Posterior cingulate gyrus (tissue), 11 donors: ENCODE results near the gene BTBD19.

Source experiments
- DNase-seq, 10 donors: peaks; one replicate each; pipeline versions ENCODE4 v3.0.0 to v3.0.0-alpha.2; 2020 to 2021; ENCODE audit warnings: mixed read lengths in 3 of 10
- intact Hi-C: fragments of 100-400 bp; cut with DNase I; formaldehyde crosslinking; loops from one replicate; pipeline ENCODE4 v1.15.1; 2023

Gene BTBD19

DNA sequence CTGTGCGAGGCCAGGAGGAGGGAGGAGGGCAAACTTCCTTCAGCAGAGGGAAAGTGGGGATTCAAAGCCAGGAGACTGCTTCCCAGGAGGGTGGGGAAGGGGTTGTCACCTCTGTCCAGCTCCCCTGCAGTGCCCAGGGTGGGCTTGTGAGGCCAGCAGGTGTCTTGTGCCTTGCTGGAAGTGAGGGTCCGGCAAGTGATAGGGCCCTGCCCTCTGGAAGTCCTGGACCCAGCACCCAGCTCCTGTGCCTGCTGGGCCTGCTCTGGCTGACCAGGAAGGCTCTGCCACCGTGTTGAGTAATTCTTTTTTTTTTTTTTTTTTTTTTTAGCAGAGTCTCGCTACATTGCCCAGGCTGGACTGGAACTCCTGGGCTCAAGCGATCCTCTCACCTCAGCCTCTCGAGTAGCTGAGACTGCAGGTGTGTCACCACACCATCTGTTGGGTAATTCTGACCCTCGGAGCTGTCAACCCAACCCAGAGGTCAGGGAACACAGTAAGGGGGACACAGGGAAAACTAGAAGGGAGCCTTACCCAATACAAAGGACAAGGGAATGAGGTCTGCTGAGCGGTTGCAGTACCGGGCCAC lies 21.4 kb upstream of the BTBD19 start:
- DNase-seq: peak in 1 of 10 donors; percentile 34
- intact Hi-C loops: no loop called here

DNA sequence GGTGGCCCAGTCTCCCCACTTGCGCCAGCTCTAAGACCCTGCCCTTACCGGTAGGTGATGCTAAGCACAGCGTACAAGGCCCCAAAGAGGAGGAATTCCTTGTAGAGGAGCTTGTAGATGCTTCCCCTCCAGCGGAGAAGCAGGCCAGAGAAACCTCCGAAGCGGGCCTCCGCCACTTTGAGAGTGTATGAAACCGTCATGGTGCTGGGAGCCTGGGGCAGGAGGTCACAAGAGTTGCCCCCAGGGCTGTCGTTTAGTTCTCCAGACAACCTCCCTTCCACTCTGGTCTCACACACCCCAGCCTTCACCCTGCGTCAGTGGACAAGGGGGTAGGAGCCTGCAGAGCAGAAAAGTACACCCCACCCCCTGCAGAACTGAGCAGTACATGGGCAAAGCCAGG lies 20.8 kb upstream of the BTBD19 start:
- peak in 2 of 10 donors; percentile 60 to 68 for DNase-seq
- intact Hi-C loops: no loop called here

- intact Hi-C loops: no loop called here
- peak in 3 of 10 donors; percentile 24 to 45 (median 39) for DNase-seq
These were observed 20.0 kb upstream of the BTBD19 start, which contains the start of gene BEST4 for GRCh38 chr1:44788120-44788860. Gene BEST4, minus strand, starts transcription at chr1:44788170. Its CDS starts 465 bp downstream, at chr1:44787705.

DNA sequence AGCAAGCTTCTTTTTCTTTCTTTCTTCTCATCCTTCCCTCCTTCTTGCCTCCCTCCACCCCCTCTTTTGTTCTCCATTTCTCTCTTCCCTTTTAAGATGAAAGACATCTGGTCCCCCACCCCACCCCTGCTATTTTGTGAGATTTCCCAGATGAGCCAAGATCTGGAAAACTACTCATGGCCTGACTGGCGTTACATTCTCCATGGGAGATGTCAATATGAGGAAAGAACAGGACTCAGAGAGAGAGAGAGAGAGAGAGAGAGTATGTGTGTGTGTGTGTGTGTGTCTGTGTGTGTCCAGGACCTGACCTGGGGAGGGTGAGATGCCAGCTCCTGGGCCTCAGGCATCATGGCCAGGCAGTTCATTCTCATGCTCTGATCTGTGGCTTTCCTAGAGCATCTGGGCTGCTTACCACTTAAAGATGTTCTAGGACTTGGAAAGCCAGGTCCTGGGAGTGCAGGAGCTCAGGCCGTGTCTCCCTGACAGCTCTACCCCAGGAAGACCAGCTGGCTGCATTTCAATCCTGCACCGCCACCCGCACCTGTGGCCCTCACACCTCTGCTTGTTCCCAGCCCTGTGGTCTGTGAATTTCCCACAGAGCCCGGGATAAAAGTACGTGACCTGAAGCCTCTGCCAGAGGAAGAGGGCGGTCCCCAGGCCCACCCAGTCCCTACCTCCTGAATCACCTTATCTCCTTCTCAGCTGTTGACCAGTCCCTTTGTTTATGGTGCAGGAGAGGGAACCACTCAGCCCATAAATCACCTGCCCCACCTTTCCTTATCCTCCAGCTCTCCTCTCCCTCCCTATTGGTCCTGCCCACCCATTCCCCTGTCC lies 17.1 kb upstream of the BTBD19 start:
- intact Hi-C loops: no loop called here
- DNase-seq: peak in 3 of 10 donors; percentile 28 to 62 (median 37)

- peak in 1 of 10 donors; percentile 14 for DNase-seq
These were observed 15.4 kb upstream of the BTBD19 start for GRCh38 chr1:44792736-44793502.

DNA sequence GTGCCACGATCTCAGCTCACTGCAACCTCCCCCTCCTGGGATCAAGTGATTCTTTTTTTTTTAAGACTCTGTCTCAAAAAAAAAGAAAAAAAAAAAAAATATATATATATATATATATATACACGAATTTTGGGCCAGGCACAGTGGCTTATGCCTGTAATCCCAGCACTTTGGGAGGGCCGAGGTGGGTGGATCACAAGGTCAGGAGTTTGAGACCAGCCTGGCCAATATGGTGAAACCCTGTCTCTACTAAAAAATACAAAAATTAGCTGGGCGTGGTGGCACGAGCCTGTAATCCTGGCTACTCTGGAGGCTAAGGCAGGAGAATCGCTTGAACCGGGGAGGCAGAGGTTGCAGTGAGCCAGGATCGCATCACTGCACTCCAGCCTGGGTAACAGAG lies 10.4 kb upstream of the BTBD19 start:
- intact Hi-C loops: loop anchor here (5.0 kb wide), 1 partner anchor 214 kb away; the partner anchor contains the start of genes HECTD3 and UROD
- DNase-seq: peak in 3 of 10 donors; percentile 22 to 29 (median 27)

More at GRCh38 chr1:44792736-44793502, 15.4 kb upstream of the BTBD19 start:
- intact Hi-C loops: no loop called here

- intact Hi-C loops: loop anchor here (5.0 kb wide), 1 partner anchor 214 kb away; the partner anchor contains the start of genes HECTD3 and UROD
- DNase-seq: peak in 3 of 10 donors; percentile 48 to 80 (median 59)
These were observed 9.6 kb upstream of the BTBD19 start for GRCh38 chr1:44798481-44799365.

DNA sequence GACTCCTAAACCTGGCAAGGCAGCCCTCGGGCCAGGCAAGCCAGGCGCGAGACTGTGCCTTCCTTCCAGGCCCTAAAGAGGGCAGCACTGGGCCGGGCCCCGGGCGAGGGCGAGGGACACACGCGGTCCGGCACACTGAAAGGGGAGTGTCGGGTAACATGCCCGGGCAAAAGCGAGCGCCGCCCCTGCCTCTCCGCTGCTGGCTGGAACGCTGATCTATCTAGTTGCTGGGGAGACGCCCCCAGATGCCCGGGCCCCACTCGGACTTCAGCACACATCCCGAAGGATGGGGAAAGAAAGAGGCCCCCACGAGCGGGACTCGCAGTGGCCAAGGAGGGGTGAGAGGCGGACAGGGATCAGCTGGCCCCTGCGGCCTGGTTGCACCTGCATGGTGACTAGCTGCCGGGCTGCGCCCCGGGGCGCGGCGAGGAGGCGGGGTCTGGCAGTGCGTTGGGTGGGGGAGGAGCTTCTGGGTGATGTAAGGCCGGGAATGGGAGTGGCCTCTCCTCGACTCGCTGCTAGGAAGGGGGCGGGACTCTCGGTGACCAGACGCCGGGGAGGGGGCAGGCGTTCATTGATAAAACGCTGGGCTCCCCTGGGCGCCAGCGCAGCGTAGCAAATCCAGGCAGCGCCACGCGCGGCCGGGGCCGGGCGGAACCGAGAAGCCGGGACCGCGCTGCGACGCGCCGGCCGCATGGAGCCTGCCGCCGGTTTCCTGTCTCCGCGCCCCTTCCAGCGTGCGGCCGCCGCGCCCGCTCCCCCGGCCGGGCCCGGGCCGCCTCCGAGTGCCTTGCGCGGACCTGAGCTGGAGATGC lies 8.3 kb upstream of the BTBD19 start, which contains the start of gene PLK3:
TSS of gene PLK3 (plus strand) at position 608 of the 815 bp plus-strand sequence. CDS start at position 695, 87 bp downstream.
- intact Hi-C loops: loop anchor here (5.0 kb wide), 1 partner anchor 212 kb away; the partner anchor contains the start of genes HECTD3 and UROD
- DNase-seq: peak; percentile 96 to 100 (median 98)

DNA sequence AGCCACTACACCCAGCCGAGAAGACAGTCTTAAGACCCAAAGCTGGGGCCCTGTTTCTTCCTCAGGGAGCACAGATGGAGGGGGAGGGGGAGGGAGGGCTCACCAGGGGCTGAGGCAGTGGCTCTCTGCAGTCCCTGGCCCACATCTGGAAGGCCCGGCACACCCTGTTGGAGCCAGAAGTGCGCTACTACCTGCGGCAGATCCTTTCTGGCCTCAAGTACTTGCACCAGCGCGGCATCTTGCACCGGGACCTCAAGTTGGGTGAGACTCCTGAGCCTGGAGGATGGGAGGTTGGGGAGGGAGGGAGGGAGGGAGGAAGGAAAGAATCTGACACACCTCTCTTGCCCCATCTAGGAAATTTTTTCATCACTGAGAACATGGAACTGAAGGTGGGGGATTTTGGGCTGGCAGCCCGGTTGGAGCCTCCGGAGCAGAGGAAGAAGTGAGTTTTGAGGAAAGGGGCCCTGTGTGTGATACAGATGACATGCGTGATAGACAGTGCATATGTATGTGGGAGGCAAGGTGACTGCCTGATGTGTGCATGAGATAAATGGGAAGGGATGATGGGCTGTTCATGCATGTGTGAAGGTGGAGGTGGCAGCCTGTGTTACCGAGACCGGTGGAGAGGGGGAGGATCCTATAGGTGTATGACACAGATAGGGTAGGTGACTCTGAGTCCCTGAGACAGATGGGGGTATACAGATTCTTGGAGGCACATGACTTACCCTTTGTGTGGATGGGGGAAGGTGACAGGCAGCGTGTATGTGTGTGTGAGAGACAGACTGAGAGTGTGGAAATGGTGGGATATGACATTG lies 6.6 kb upstream of the BTBD19 start:
- DNase-seq: peak in 3 of 10 donors; percentile 29 to 76 (median 52)

DNA sequence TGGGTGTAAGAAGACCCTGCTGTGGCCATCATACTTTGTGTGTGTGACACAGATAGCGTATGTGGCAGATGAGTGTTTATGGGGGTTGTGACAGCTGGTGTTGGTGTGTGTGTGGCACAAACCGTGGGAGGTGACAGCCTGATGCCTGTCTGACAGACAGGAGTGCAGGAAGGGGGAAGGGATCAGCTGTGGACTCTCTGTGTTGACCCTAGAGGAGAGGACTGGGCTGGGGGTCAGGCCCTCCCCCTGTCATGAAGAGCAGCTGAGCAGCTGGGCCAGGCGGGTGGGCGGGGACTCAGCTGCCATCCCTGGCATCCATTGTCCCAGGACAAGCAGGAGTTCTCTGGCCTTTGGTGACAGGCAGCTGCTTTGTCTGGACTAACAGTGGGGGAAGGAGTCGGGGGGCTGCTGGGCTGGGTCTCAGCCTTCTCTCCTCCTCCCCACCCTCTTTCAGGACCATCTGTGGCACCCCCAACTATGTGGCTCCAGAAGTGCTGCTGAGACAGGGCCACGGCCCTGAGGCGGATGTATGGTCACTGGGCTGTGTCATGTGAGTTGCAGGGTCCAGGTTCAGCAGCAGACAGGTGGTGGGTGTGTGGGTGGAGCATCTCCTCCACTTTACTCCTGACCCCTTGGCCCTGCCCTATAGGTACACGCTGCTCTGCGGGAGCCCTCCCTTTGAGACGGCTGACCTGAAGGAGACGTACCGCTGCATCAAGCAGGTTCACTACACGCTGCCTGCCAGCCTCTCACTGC lies 5.8 kb upstream of the BTBD19 start:
- intact Hi-C loops: no loop called here
- peak in 5 of 10 donors; percentile 52 to 94 (median 77) for DNase-seq

More for the DNA sequence above, 6.6 kb upstream of the BTBD19 start:
- intact Hi-C loops: no loop called here

- intact Hi-C loops: no loop called here
- DNase-seq: peak in 1 of 10 donors; percentile 21
These were observed 5.3 kb upstream of the BTBD19 start for GRCh38 chr1:44803062-44803311.

- DNase-seq: peak in 3 of 10 donors; percentile 33 to 66 (median 57)
- intact Hi-C loops: no loop called here
These were observed 4.8 kb upstream of the BTBD19 start for GRCh38 chr1:44803312-44804095.

DNA sequence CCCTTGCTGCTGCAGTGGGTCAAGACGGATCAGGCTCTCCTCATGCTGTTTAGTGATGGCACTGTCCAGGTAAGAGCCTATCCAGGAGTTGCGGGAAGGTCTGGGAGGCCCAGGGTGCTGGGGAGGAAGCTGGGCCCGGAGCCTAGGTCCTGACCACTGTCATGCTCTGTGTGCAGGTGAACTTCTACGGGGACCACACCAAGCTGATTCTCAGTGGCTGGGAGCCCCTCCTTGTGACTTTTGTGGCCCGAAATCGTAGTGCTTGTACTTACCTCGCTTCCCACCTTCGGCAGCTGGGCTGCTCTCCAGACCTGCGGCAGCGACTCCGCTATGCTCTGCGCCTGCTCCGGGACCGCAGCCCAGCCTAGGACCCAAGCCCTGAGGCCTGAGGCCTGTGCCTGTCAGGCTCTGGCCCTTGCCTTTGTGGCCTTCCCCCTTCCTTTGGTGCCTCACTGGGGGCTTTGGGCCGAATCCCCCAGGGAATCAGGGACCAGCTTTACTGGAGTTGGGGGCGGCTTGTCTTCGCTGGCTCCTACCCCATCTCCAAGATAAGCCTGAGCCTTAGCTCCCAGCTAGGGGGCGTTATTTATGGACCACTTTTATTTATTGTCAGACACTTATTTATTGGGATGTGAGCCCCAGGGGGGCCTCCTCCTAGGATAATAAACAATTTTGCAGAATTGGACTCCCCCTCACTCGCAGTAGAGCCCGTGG lies 2.9 kb upstream of the BTBD19 start:
- DNase-seq: peak in 3 of 10 donors; percentile 29 to 82 (median 39)
- intact Hi-C loops: no loop called here

- intact Hi-C loops: no loop called here
- peak in 3 of 10 donors; percentile 59 to 77 (median 63) for DNase-seq
These were observed 2.2 kb upstream of the BTBD19 start for GRCh38 chr1:44806025-44806703.
